A549 (cell line): ENCODE results near the gene FOLR1.

Experiments
- EP300 ChIP-seq, 2 experiments: fragments of >200 bp; sonication (Bioruptor Twin); formaldehyde crosslinking; IDR thresholded peaks; 2 replicates in 1 of 2; 3 replicates in 1 of 2; pipeline ENCODE4 v1.6.1; 2016 to 2017
- ESRRA ChIP-seq: fragments of 150-350 bp; IDR thresholded peaks from 2 replicates; pipeline ENCODE4 v1.6.1; 2014; ENCODE audit warnings: mild to moderate bottlenecking, low read length, borderline replicate concordance
- HOXB5 ChIP-seq: fragments of 250-450 bp; sonication (Bioruptor Pico); IDR thresholded peaks from 2 replicates; pipeline ENCODE4 v1.5.0; 2020; ENCODE audit warnings: mild to moderate bottlenecking, moderate library complexity
- JUNB ChIP-seq: fragments of >200 bp; sonication (Bioruptor Twin); formaldehyde crosslinking; IDR thresholded peaks from 2 replicates; pipeline ENCODE4 v1.6.1; 2016
- KDM1A ChIP-seq: fragments of 200-600 bp; sonication (generic); IDR thresholded peaks from 2 replicates; pipeline ENCODE4 v1.6.1; 2016; ENCODE audit warnings: low read depth, mild to moderate bottlenecking
- MAFK ChIP-seq: fragments of 450-650 bp; IDR thresholded peaks from 2 replicates; pipeline ENCODE4 v1.6.1; 2014; ENCODE audit not compliant: partially characterized antibody
- MAZ ChIP-seq: fragments of 150-350 bp; IDR thresholded peaks from 2 replicates; pipeline ENCODE4 v1.6.1; 2014; ENCODE audit warnings: antibody characterized with exemption, low read depth, low read length, borderline replicate concordance
- NFE2L2 ChIP-seq: fragments of 150-350 bp; conservative IDR thresholded peaks from 2 replicates; pipeline ENCODE4 v1.6.1; 2014; ENCODE audit warnings: low read length
- PHF8 ChIP-seq: fragments of 200-600 bp; sonication (generic); IDR thresholded peaks from 2 replicates; pipeline ENCODE4 v1.6.1; 2016; ENCODE audit warnings: low read depth, mild to moderate bottlenecking, antibody characterized with exemption, moderate library complexity, borderline replicate concordance
- POLR2A ChIP-seq: IDR thresholded peaks from 2 replicates; pipeline ENCODE4 v1.6.1; 2012; ENCODE audit warnings: mild to moderate bottlenecking, low read length
- TF ChIP-seq, protein P1 (sequence below): fragments of >200 bp; sonication (Bioruptor Twin); formaldehyde crosslinking; IDR thresholded peaks from 3 replicates; pipeline ENCODE4 v1.5.1; 2016
- TF ChIP-seq, protein P2 (sequence below): IDR thresholded peaks from 2 replicates; pipeline ENCODE4 v1.6.1; 2012
- TF ChIP-seq, protein P3 (sequence below): fragments of 450-650 bp; IDR thresholded peaks from 2 replicates; pipeline ENCODE4 v1.6.1; 2014; ENCODE audit warnings: antibody characterized with exemption
- TF ChIP-seq, protein P4 (sequence below): fragments of >200 bp; sonication (Bioruptor Twin); formaldehyde crosslinking; IDR thresholded peaks from 2 replicates; pipeline ENCODE4 v1.6.1; 2016

DNA sequence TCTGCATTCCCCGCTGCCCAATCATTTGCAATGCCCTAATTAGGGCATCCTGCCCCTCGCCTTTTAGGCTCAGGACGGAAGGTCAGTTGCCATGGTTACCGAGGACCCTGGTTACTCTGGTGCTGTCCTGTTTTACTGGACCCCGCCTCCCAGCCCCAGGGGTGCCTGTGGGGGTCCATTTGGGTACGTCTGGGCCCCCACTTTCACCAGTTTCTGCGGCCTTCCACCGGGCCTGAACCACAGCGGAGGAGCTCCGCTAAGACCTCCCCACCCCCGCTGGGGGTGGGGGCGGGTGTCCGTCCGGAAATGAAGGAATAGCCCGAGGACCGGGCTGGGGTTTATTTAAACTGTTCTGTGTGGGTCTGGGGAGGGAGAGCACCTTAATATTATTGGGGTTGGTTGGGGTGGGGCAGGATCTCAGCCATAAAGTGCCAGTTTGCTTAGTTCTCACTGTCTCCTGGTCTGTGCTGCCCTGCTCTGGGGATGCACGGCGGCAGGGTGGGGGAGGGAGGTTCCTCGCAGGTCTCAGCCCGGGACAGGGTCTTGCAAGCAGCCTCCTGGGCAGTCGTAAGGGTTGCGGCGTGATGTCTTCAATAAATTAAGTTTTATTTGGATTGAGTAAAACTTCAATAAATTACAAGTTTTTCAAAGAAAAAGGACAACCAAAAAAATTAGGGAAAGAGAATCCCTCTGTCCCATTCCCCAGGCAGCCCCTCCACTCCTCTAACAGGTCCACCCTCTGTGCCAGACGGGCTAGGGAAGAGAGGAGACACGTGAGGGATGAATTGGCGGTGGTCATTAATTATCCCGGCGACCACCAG lies 46.8 kb downstream of the FOLR1 start:
- TF ChIP-seq, protein P1, sequence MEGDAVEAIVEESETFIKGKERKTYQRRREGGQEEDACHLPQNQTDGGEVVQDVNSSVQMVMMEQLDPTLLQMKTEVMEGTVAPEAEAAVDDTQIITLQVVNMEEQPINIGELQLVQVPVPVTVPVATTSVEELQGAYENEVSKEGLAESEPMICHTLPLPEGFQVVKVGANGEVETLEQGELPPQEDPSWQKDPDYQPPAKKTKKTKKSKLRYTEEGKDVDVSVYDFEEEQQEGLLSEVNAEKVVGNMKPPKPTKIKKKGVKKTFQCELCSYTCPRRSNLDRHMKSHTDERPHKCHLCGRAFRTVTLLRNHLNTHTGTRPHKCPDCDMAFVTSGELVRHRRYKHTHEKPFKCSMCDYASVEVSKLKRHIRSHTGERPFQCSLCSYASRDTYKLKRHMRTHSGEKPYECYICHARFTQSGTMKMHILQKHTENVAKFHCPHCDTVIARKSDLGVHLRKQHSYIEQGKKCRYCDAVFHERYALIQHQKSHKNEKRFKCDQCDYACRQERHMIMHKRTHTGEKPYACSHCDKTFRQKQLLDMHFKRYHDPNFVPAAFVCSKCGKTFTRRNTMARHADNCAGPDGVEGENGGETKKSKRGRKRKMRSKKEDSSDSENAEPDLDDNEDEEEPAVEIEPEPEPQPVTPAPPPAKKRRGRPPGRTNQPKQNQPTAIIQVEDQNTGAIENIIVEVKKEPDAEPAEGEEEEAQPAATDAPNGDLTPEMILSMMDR = no peak
- no peak for TF ChIP-seq KDM1A
- TF ChIP-seq EP300 (IDR thresholded peaks at IDR 0.05) = no peak
- TF ChIP-seq, protein P2, sequence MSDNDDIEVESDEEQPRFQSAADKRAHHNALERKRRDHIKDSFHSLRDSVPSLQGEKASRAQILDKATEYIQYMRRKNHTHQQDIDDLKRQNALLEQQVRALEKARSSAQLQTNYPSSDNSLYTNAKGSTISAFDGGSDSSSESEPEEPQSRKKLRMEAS = no peak
- TF ChIP-seq POLR2A = no peak
- no peak for TF ChIP-seq ESRRA
- no peak for TF ChIP-seq MAFK
- TF ChIP-seq MAZ = no peak
- no peak for TF ChIP-seq PHF8
- no peak for TF ChIP-seq HOXB5 (CRISPR knock-in tag)
- no peak for TF ChIP-seq NFE2L2
- TF ChIP-seq, protein P3, sequence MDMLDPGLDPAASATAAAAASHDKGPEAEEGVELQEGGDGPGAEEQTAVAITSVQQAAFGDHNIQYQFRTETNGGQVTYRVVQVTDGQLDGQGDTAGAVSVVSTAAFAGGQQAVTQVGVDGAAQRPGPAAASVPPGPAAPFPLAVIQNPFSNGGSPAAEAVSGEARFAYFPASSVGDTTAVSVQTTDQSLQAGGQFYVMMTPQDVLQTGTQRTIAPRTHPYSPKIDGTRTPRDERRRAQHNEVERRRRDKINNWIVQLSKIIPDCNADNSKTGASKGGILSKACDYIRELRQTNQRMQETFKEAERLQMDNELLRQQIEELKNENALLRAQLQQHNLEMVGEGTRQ = no peak
- TF ChIP-seq, protein P4, sequence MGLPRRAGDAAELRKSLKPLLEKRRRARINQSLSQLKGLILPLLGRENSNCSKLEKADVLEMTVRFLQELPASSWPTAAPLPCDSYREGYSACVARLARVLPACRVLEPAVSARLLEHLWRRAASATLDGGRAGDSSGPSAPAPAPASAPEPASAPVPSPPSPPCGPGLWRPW = no peak
- no peak for TF ChIP-seq JUNB
